Sigmoid colon (tissue), 7 donors: ENCODE results near the gene LPP. TPM values are rescaled to one million over a fixed set of nuclear protein-coding genes. Genes with fewer than 3 reads are reported as not detected.
A peak's percentile ranks its signal among the peaks of the same experiment; 100 is the strongest.

Experiments
- DNase-seq: peaks from one replicate; pipeline ENCODE4 v3.0.0-alpha.2; 2019
- H3K27ac ChIP-seq, 4 donors: fragments of 200-600 bp; sonication (generic); one replicate each; pipeline ENCODE4 v1.5.1; 2016 to 2019; ENCODE audit warnings: mild to moderate bottlenecking in 1 of 4
- H3K27me3 ChIP-seq, 3 donors: fragments of 200-600 bp; sonication (generic); one replicate each; pipeline ENCODE4 v1.5.1; 2019; ENCODE audit warnings: mild to moderate bottlenecking in 1 of 3
- H3K36me3 ChIP-seq, 4 donors: fragments of 200-600 bp; sonication (generic); one replicate each; pipeline ENCODE4 v1.5.1; 2016 to 2019
- H3K4me1 ChIP-seq, 4 donors: fragments of 200-600 bp; sonication (generic); one replicate each; pipeline ENCODE4 v1.5.1; 2017 to 2019
- H3K4me3 ChIP-seq, 4 donors: fragments of 200-600 bp; sonication (generic); one replicate each; pipeline ENCODE4 v1.5.1; 2017 to 2019; ENCODE audit warnings: mild to moderate bottlenecking in 2 of 4, moderate library complexity in 1 of 4
- H3K9me3 ChIP-seq, 4 donors: fragments of 200-600 bp in 3 of 4; sonication (generic) in 3 of 4; one replicate each; pipeline versions ENCODE4 v1.5.1 to v1.6.1; 2013 to 2019
- CTCF ChIP-seq, 4 experiments: fragments of 450-650 bp in 3 of 4; fragments of 200-600 bp in 1 of 4; IDR thresholded peaks; one replicate each; pipeline ENCODE4 v1.5.1; 2016 to 2019; ENCODE audit warnings: antibody characterized with exemption in 4 of 4, mild to moderate bottlenecking in 3 of 4, moderate library complexity in 2 of 4
- EP300 ChIP-seq, 4 donors: sonication (generic); formaldehyde crosslinking; IDR thresholded peaks; one replicate each; pipeline ENCODE4 v1.6.1; 2017; ENCODE audit warnings: antibody characterized with exemption in 4 of 4
- POLR2A ChIP-seq, 2 donors: fragments of 450-650 bp; IDR thresholded peaks; one replicate each; pipeline ENCODE4 v1.6.1; 2016; ENCODE audit warnings: antibody characterized with exemption in 2 of 2, mild to moderate bottlenecking in 2 of 2, moderate library complexity in 2 of 2
- POLR2AphosphoS5 ChIP-seq, 4 donors: sonication (generic); formaldehyde crosslinking; IDR thresholded peaks; one replicate each; pipeline ENCODE4 v1.6.1; 2017; ENCODE audit warnings: antibody characterized with exemption in 4 of 4
- WGBS, 2 donors: extraction: QIAGEN DNeasy Blood & Tissue Kit; methylation state at CpG; one replicate each; pipeline ENCODE4 v1.1.7; 2013; 5-methylcytosine and 5-hydroxymethylcytosine counted together
- intact Hi-C: fragments of 100-400 bp; cut with DNase I; formaldehyde crosslinking; loops from one replicate; pipeline ENCODE4 v1.15.1; 2023
- polyA plus RNA-seq, 3 donors: library from polyadenylated mRNA; stranded (reverse); fragments of 200-250 nt; gene quantifications; one replicate each; pipeline ENCODE4 v1.2.3, GENCODE V29; 2013
- total RNA-seq, 4 donors: library from RNA; depleted of rRNA; stranded (reverse); fragments of >200 nt; gene quantifications; one replicate each; pipeline ENCODE4 v1.1.0, GENCODE V29; 2016
- donor health status: healthy with polysubstance abuse.
- donor health status: Bipolar disorder and iron deficiency.
- donor health status: healthy.

Gene LPP
- total and polyA plus RNA-seq, 7 donors = 5.3 to 1,773 (median 824) TPM

GRCh38 chr3:188315553-188315952 lies 161.6 kb downstream of the LPP start:
- Histone ChIP-seq H3K27ac (peak overlapping the region in 3 of 4 donors; percentile 21 to 59 (median 45)), H3K9me3 (no peaks in the 10 kb centered on the region), H3K4me1 (peaks cover 0 to 42% (median 34%) of the 10 kb centered on the region in 4 donors), H3K36me3 (peaks cover 0 to 6% (median 0%) of the 10 kb centered on the region in 4 donors), H3K4me3 (no peak overlapping the region), H3K27me3 (no peaks in the 10 kb centered on the region)
- no peak for TF ChIP-seq POLR2AphosphoS5 (IDR thresholded peaks at IDR 0.05)
- TF ChIP-seq EP300 (IDR thresholded peaks at IDR 0.05) = no peak
- no peak for TF ChIP-seq POLR2A (IDR thresholded peaks at IDR 0.05)
- TF ChIP-seq CTCF (IDR thresholded peaks at IDR 0.05) = no peak
- 70 to 86% methylated on average over 2 of the region's 2 CpGs for WGBS, 2 donors
- no peak for DNase-seq
- intact Hi-C loops = no loop called here

- WGBS, 2 donors = 91 to 92% methylated on average over 6 of the region's 6 CpGs
- Histone ChIP-seq H3K4me1 (peaks cover 0 to 47% (median 40%) of the 10 kb centered on the region in 4 donors), H3K36me3 (peaks cover 0 to 6% (median 0%) of the 10 kb centered on the region in 4 donors), H3K4me3 (no peak overlapping the region), H3K27ac (peak overlapping the region in 3 of 4 donors; percentile 27 to 59 (median 45)), H3K9me3 (no peaks in the 10 kb centered on the region), H3K27me3 (no peaks in the 10 kb centered on the region)
- TF ChIP-seq POLR2A (IDR thresholded peaks at IDR 0.05) = no peak
- no peak for TF ChIP-seq CTCF (IDR thresholded peaks at IDR 0.05)
- no peak for TF ChIP-seq POLR2AphosphoS5 (IDR thresholded peaks at IDR 0.05)
- TF ChIP-seq EP300 (IDR thresholded peaks at IDR 0.05) = no peak
- no peak for DNase-seq
- intact Hi-C loops = no loop called here
These were observed 162.2 kb downstream of the LPP start for GRCh38 chr3:188316021-188316722.

GRCh38 chr3:188316723-188317070 lies 162.7 kb downstream of the LPP start:
- intact Hi-C loops = no loop called here
- WGBS, 2 donors = 91 to 94% methylated on average over 3 of the region's 3 CpGs

GRCh38 chr3:188319569-188319968 lies 165.6 kb downstream of the LPP start:
- peak overlapping the region in 2 of 4 donors; percentile 45 to 81 for H3K27ac ChIP-seq
- no peaks in the 10 kb centered on the region for H3K36me3 ChIP-seq
- TF ChIP-seq POLR2AphosphoS5 (IDR thresholded peaks at IDR 0.05) (peak in 1 of 4 donors; percentile 25), EP300 (IDR thresholded peaks at IDR 0.05) (no peak)
- WGBS, 2 donors = 49 to 69% methylated on average over 1 of the region's 1 CpG
- no peak for DNase-seq
- H3K27me3 ChIP-seq = no peaks in the 10 kb centered on the region
- H3K4me1 ChIP-seq = peaks cover 0 to 77% (median 64%) of the 10 kb centered on the region in 4 donors
- intact Hi-C loops = no loop called here
- H3K4me3 ChIP-seq = no peak overlapping the region
- H3K9me3 ChIP-seq = no peaks in the 10 kb centered on the region

More at GRCh38 chr3:188316723-188317070, 162.7 kb downstream of the LPP start:
- Histone ChIP-seq H3K9me3 (no peaks in the 10 kb centered on the region), H3K4me1 (peaks cover 0 to 52% (median 46%) of the 10 kb centered on the region in 4 donors), H3K27ac (peak overlapping the region in 3 of 4 donors; percentile 27 to 59 (median 45)), H3K27me3 (no peaks in the 10 kb centered on the region), H3K36me3 (peaks cover 0 to 6% (median 0%) of the 10 kb centered on the region in 4 donors), H3K4me3 (no peak overlapping the region)
- TF ChIP-seq EP300 (IDR thresholded peaks at IDR 0.05) (no peak), POLR2AphosphoS5 (IDR thresholded peaks at IDR 0.05) (no peak), POLR2A (IDR thresholded peaks at IDR 0.05) (no peak)
- DNase-seq = no peak

GRCh38 chr3:188320757-188321156 lies 166.8 kb downstream of the LPP start:
- H3K4me3 ChIP-seq = no peak overlapping the region
- H3K9me3 ChIP-seq = no peaks in the 10 kb centered on the region
- H3K4me1 ChIP-seq = peaks cover 0 to 78% (median 61%) of the 10 kb centered on the region in 4 donors
- no peaks in the 10 kb centered on the region for H3K36me3 ChIP-seq
- intact Hi-C loops = loop anchor here (10.0 kb wide), 1 partner anchor 266 kb away; no protein-coding TSS in a partner anchor
- peak overlapping the region in 3 of 4 donors; percentile 18 to 81 (median 49) for H3K27ac ChIP-seq
- TF ChIP-seq POLR2AphosphoS5 (IDR thresholded peaks at IDR 0.05) (no peak), EP300 (IDR thresholded peaks at IDR 0.05) (no peak), CTCF (IDR thresholded peaks at IDR 0.05) (no peak), POLR2A (IDR thresholded peaks at IDR 0.05) (no peak)
- no peak for DNase-seq
- 89 to 94% methylated on average over 3 of the region's 3 CpGs for WGBS, 2 donors
- H3K27me3 ChIP-seq = no peaks in the 10 kb centered on the region
